NCI-H2107 treated with DMSO at 0.1 percent for 48 hours (cell line): ENCODE data around the gene BHMT2.
A peak's percentile ranks its signal among the peaks of the same experiment; 100 is the strongest.

ENCODE experiments used
- DNase-seq: peaks from one replicate; lab custom pipeline; 2025; ENCODE audit not compliant: unreplicated experiment; lab: John Stamatoyannopoulos, UW

The BHMT2 gene

DNA sequence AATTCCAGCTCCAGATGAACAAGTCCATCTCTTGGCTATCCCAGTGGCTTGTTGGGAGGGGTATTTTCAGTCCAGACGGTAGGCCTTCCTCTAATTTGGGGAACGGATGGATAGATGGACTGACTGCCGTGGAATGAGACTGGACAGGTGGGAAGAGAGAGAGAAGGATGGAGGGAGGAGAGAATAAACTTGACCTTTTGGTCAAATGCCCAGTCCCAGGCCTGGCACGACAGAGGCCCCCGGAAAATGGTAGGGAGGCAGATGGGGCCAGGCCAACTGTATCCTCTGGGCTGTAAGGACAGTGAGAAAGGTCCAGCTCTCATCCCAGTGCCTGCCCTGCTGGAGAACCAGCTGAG is 43.1 kb downstream of the BHMT2 start:
- DNase-seq: no peak

DNA sequence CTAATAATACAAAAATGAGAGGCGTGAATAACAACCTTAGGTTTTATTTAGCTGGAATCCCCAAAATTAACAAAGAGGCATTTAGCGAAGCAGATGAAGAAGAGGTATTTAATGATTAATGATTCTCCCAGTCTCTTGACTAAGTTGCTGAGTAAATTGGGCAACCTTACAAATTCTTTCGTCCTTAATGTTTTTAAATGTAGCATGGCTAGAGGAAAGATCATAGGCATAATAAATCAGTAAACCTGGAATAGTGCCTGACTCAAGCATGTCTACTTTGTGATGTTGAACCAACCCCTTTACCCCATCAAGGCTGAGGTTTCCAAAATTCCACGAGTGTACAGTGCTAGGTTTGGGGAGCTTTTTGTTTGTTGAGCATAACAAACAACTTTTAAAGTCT is 49.9 kb downstream of the BHMT2 start:
- DNase-seq: no peak

DNA sequence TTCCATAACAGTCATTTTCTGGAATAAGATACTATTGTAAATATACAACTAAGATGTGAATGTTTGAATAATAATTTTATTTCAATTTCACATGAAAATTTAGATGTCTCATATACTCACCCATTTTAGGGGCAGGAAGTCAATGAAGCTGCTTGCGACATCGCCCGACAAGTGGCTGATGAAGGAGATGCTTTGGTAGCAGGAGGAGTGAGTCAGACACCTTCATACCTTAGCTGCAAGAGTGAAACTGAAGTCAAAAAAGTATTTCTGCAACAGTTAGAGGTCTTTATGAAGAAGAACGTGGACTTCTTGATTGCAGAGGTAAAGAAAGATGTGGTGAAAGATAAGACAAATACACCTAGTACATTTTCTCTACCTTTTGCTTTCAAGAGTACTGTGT is 50.7 kb downstream of the BHMT2 start:
- no peak for DNase-seq

DNA sequence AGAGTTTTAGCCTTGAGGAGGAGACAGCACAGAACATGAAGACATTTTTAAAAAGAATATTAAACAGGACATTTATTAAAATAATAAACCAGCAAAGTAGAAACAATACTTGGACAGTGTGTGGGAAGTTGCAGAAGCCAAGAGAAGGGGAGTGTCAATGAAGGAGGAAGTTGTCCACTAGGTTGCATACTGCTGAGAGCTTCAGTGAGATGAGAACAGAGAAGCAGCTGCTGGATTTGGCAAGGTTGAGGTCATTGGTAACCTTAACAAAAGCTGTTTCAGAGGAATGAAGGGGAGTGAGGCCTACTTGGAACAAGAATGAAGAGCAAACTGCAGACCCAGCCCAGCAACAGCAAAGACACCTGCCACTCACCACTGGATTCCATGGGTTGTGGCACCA is 53.4 kb downstream of the BHMT2 start:
- no peak for DNase-seq

DNA sequence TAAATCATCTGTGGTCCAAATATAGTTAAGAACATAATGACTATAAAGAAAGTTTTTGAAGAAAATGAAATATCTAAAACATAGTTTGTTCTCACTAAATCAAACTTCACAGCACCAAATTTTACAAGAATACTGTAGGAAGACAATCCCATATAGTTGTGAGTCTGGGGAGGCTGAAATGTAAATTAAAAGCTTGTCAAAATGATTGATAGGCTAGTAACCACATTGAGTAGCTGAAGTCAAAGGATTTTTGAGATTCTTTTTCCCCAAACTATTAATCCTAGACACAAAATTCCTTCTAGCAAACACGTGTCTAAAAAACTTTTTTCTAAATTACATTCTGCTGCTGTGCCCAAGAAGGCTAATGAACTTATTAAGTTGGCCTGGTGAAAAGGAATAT is 55.0 kb downstream of the BHMT2 start:
- no peak for DNase-seq

DNA sequence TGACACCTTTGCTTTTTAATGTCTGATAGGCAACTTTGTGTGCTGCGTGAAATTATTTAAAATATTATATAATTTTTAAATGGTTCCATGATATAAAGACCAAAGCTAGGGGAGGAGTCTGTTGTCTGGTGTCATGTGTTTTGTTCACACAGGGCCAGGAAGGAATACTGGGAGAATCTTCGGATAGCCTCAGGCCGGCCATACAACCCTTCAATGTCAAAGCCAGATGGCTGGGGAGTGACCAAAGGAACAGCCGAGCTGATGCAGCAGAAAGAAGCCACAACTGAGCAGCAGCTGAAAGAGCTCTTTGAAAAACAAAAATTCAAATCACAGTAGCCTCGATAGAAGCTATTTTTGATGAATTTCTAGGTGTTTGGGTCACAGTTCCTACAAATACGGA is 61.2 kb downstream of the BHMT2 start:
- DNase-seq: no peak

DNA sequence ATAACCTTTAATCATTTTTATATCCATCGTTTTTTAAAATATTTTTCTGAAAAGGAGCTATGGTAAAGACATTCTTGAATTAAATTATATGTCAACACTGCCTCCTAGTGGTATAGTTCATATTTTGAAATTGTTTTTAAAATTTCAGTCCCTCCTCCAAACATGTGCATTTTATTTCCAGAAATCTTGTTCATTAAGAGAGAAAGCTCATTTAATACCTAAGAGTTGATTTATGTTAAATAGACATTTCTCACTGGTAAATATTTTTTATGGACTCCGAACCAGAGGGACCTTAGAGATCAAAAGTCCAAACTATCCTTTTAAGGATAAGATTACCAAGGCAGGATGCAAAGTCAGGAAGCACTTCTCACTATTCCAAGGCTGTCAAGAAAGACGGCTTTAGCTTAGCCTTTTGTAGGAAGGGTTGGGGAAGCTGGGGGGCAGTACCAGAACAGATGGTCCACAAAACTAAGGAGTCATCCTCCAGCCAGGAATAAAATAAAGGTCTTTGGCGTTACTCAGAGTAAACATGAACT is 63.6 kb downstream of the BHMT2 start:
- peak; percentile 30 for DNase-seq

DNA sequence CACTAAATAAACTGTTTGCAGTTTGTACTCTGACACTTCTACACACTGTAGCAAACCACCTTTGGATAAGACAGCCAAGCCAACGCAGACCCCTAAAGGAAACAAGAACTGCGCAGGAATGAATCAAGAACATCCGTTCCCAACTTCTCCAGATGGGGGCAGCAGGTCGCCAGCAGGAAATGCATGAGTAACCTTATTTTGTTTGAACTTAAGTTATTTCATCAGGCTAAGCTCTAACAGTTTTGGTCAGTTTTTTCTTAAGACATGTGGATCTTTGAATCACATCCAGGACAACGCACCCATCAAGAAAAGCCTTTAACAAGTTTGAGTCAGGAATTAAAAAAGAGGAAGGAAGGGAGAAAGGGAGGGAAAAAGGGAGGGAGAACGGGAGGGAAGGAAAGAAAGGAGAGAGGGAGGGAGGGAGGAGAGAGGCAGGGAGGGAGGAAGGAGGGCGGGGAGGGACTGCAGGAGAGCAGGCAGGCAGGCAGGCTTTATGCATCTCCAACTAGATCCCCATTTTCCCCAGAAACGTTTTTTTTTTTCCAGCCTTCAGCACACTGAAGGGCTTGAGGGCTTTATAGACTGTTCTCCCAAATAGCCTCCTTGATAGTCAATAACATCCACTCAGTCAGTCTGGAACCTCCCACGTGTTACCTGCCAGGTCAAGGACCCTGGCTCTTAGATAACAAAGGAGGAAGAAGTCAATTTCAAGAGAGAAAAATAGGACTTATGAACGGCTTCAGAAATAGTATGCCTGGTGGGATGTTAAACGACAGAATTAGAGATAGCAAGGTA is 64.3 kb downstream of the BHMT2 start:
- peak; percentile 59 for DNase-seq

DNA sequence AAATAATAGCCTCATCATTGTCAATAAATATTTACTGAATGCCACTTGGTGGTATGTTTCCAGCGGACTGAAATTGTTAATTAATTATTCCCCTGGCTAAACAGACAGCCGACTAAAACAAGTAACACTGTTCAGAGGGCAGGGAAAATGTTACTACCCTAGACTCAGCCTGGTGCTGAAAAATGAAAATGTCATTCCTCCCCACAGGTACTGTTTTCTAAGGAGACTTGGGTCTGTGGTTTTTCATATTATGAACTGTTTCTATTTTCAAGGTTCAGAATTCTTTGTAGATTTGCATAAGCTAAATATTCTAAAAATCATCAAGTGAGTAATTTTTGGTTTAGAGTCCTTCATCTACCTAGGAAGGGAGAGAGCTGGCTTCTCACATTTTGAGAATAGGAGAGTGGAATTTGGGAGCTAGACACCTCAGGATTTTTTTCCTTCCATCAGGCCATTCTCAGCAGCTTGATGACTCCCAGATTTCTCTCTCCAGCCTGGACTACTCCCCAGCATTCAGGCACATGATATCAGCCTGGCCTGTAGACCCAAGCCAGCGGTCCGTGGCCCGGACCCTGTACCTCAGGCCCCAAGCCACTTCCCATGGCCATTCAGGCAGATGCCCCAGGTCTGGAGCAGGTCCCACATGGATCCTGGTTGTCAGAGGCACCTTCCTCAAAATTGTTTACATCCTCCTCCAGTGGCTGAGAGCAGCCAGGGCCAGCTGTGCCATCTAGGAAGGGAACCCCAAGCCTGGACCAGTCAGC is 66.4 kb downstream of the BHMT2 start:
- no peak for DNase-seq

DNA sequence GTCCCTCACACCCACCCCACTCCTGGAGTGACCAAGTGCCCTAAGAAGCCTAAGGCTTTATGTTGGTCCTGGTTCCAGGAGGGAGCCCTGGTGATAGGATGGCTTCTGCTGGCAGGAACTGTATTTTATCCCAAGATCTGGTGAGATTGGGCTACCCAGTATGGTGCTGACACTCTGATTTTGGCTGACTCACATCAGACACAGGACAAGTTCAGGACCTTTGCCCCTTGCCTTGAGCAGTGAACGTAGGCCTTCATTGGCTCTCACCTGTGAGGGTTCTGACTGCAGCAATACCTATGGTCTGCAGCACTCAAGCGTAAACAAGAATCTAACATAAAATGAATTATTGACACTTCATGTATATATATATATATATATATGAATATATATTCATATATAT is 67.1 kb downstream of the BHMT2 start:
- no peak for DNase-seq
